ENCODE data around the gene CCNI.

The CCNI gene

GRCh38 chr4:77007358-77008230, 68.2 kb downstream of the CCNI start:
- no peak for DNase-seq (ENCODE audit: low read depth)

GRCh38 chr4:77006753-77007353, 68.9 kb downstream of the CCNI start:
- no peak for DNase-seq (ENCODE audit: low read depth)

- DNase-seq (ENCODE audit: low read depth): no peak
Measured at GRCh38 chr4:77003400-77003799, 72.4 kb downstream of the CCNI start.

GRCh38 chr4:77002321-77003107, 73.3 kb downstream of the CCNI start:
- no peak for DNase-seq (ENCODE audit: low read depth)

GRCh38 chr4:77001907-77002306, 73.9 kb downstream of the CCNI start:
- no peak for DNase-seq (ENCODE audit: low read depth)

- no peak for DNase-seq (ENCODE audit: low read depth)
Measured at GRCh38 chr4:76998251-76998901, 77.4 kb downstream of the CCNI start.

GRCh38 chr4:76997532-76997931, 78.3 kb downstream of the CCNI start:
- DNase-seq (ENCODE audit: low read depth): no peak
